WTC11 (cell line): ENCODE measurements around the gene KHK. TPM values are rescaled to one million over a fixed set of nuclear protein-coding genes. Genes with fewer than 3 reads are reported as not detected.

ENCODE experiments used
- ATAC-seq: fragments of 200-7000 bp; cut with Tn5 transposase; 2 replicates; pipeline ENCODE4 v1.10.0; 2021; ENCODE audit warnings: mild to moderate bottlenecking, moderate library complexity
- CTCF ChIA-PET: fragments of 300-600 bp; sonication (Branson Sonifier 250); formaldehyde crosslinking; loops from one replicate; lab custom pipeline; 2021; ENCODE audit warnings: antibody characterized with exemption; lab: Charles Lee
- POLR2A ChIA-PET: fragments of 350-600 bp; sonication (Branson Sonifier 250); formaldehyde crosslinking; loops from one replicate; lab custom pipeline; 2021; ENCODE audit warnings: antibody characterized with exemption; lab: Charles Lee
- DNase-seq: peaks from one replicate; pipeline ENCODE4 v3.0.0; 2021; ENCODE audit warnings: low spot score
- H3K27ac Mint-ChIP-seq: 2 replicates; pipeline ENCODE4 v1.8.0; 2021; ENCODE audit warnings: mixed read lengths
- H3K27me3 Mint-ChIP-seq: 2 replicates; pipeline ENCODE4 v1.8.0; 2021; ENCODE audit warnings: low read depth, mild to moderate bottlenecking, moderate library complexity, mixed read lengths
- H3K36me3 Mint-ChIP-seq: 2 replicates; pipeline ENCODE4 v1.8.0; 2021; ENCODE audit warnings: mixed read lengths
- H3K4me1 Mint-ChIP-seq: 2 replicates; pipeline ENCODE4 v1.8.0; 2022; ENCODE audit warnings: mixed read lengths
- H3K4me3 Mint-ChIP-seq: 2 replicates; pipeline ENCODE4 v1.8.0; 2021; ENCODE audit warnings: mild to moderate bottlenecking, moderate library complexity, mixed read lengths
- H3K9me3 Mint-ChIP-seq: 2 replicates; pipeline ENCODE4 v1.8.0; 2021; ENCODE audit warnings: mixed read lengths
- CTCF ChIP-seq: fragments of 200-600 bp; IDR thresholded peaks from 2 replicates; pipeline ENCODE4 v1.8.0; 2022; ENCODE audit warnings: antibody characterized with exemption
- ELF4 ChIP-seq: sonication (generic); formaldehyde crosslinking; IDR thresholded peaks from 2 replicates; pipeline ENCODE4 v1.8.1; 2022; ENCODE audit warnings: low read depth, mild to moderate bottlenecking, moderate library complexity, missing genetic modification reagents
- ETV6 ChIP-seq: sonication (generic); formaldehyde crosslinking; IDR thresholded peaks from 2 replicates; pipeline ENCODE4 v1.8.1; 2022; ENCODE audit warnings: mild to moderate bottlenecking, missing genetic modification reagents
- GABPB1 ChIP-seq: sonication (generic); formaldehyde crosslinking; IDR thresholded peaks from 2 replicates; pipeline ENCODE4 v1.8.1; 2023; ENCODE audit warnings: mild to moderate bottlenecking, missing genetic modification reagents
- PREB ChIP-seq: sonication (generic); formaldehyde crosslinking; IDR thresholded peaks from 2 replicates; pipeline ENCODE4 v1.8.1; 2022; ENCODE audit warnings: mild to moderate bottlenecking, missing genetic modification reagents, moderate library complexity, borderline replicate concordance
- ZBTB43 ChIP-seq: sonication (generic); formaldehyde crosslinking; IDR thresholded peaks from 2 replicates; pipeline ENCODE4 v1.8.1; 2023; ENCODE audit warnings: mild to moderate bottlenecking, missing genetic modification reagents
- ZNF281 ChIP-seq: sonication (generic); formaldehyde crosslinking; IDR thresholded peaks from 2 replicates; pipeline ENCODE4 v1.8.0; 2023; ENCODE audit warnings: mild to moderate bottlenecking, missing genetic modification reagents
- ZNF425 ChIP-seq: fragments of 250-450 bp; sonication (Bioruptor Pico); conservative IDR thresholded peaks from 2 replicates; pipeline ENCODE4 v1.9.0; 2021; ENCODE audit warnings: mild to moderate bottlenecking
- ZNF512 ChIP-seq: sonication (generic); formaldehyde crosslinking; IDR thresholded peaks from 2 replicates; pipeline ENCODE4 v1.8.1; 2022; ENCODE audit warnings: missing genetic modification reagents, borderline replicate concordance
- ZSCAN18 ChIP-seq: fragments of 250-450 bp; sonication (Bioruptor Pico); IDR thresholded peaks from 2 replicates; pipeline ENCODE4 v2.1.2; 2022; ENCODE audit warnings: mild to moderate bottlenecking, moderate library complexity
- total RNA-seq: library from RNA; stranded (reverse); gene quantifications from 3 replicates; pipeline ENCODE4 v1.2.3, GENCODE V29; 2021

The KHK gene
- total RNA-seq, 1 experiment from 2014 or later = 17.4 TPM

GRCh38 chr2:27092696-27093429 is 6.3 kb downstream of the KHK start:
- Mint-ChIP-seq H3K36me3 (no peaks in the 10 kb centered on the region), H3K9me3 (no peaks in the 10 kb centered on the region), H3K27me3 (peaks cover 2% of the 10 kb centered on the region), H3K4me1 (peaks cover 6% of the 10 kb centered on the region), H3K27ac (peak overlapping the region; percentile 41; the same call in 1 of the 2 replicates), H3K4me3 (no peak overlapping the region)
- ChIA-PET CTCF (interaction anchor here (1.0 to 1.3 kb wide), 4 partner anchors 12 to 131 kb away, joined by 3 to 4 read pairs (median 4); no protein-coding TSS in a partner anchor), POLR2A (no interaction called here)
- DNase-seq = no peak
- ATAC-seq = no peak
- TF ChIP-seq ZSCAN18 (CRISPR knock-in tag) (no peak), CTCF (no peak), PREB (CRISPR knock-in tag) (0 out of 2 replicates have a peak, but pooled peaks have one; percentile 19)

GRCh38 chr2:27093430-27094352 is 7.1 kb downstream of the KHK start:
- Mint-ChIP-seq H3K27me3 (peaks cover 2% of the 10 kb centered on the region), H3K4me3 (no peak overlapping the region), H3K4me1 (peaks cover 6% of the 10 kb centered on the region), H3K36me3 (no peaks in the 10 kb centered on the region), H3K9me3 (no peaks in the 10 kb centered on the region), H3K27ac (no peak overlapping the region)
- ATAC-seq = no peak
- DNase-seq = no peak
- TF ChIP-seq GABPB1 (peak; percentile 71), ZNF425 (CRISPR knock-in tag) (no peak)
- ChIA-PET POLR2A (no interaction called here), CTCF (interaction anchor here (0.7 to 1.2 kb wide), 4 partner anchors 10 to 132 kb away, joined by 3 to 4 read pairs (median 4); no protein-coding TSS in a partner anchor)

- Mint-ChIP-seq H3K4me3 (no peak overlapping the region), H3K36me3 (no peaks in the 10 kb centered on the region), H3K4me1 (peaks cover 6% of the 10 kb centered on the region), H3K27ac (no peak overlapping the region), H3K9me3 (no peaks in the 10 kb centered on the region), H3K27me3 (no peaks in the 10 kb centered on the region)
- ChIA-PET CTCF (interaction anchor here (0.7 to 1.2 kb wide), 4 partner anchors 11 to 132 kb away, joined by 3 to 4 read pairs (median 4); no protein-coding TSS in a partner anchor), POLR2A (no interaction called here)
- DNase-seq (no peak), ATAC-seq (no peak)
- TF ChIP-seq PREB (CRISPR knock-in tag) = no peak
- no peak for TF ChIP-seq ZNF512 (CRISPR knock-in tag)
- TF ChIP-seq ZNF281 = no peak
- TF ChIP-seq ELF4 (CRISPR knock-in tag) = no peak
- TF ChIP-seq ETV6 (CRISPR knock-in tag) = no peak
- TF ChIP-seq ZBTB43 (CRISPR knock-in tag) = no peak
Measured at GRCh38 chr2:27094353-27094984, 7.9 kb downstream of the KHK start.
